ENCODE data around the gene FKBP4.

DNA sequence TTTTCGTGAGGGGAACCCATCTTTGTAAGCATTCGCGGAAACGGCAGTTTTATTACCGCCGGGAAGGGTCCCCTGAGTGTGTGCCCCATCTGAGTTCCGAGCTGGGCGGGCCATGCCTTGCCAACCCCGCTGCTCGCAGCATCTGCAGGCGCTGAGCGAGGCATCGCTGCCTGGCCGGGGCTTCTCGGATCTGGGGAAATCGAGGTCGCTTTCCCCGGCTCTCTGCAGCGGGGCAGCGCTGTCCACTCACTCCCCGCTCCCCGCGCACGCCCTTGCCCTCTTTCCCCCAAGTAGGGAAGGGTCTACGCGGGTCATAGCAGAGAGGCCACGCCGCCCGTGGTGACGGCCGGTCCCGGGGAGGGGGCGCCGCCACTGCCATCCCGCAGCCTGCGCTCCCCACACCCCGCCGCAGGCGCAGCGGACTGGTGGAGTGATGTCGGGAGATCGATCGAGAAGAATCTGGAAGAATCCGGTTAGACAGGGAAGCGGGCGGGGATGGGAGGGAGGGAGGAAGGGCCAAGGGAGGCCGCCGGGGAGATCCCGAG lies 507 bp upstream of the FKBP4 start:
- TF ChIP-seq POLR2A (IDR thresholded peaks at IDR 0.05; ENCODE audit: low read depth, low read length) (no peak), POLR2AphosphoS5 (IDR thresholded peaks at IDR 0.05; ENCODE audit: low read depth, low read length) (no peak), TAF1 (IDR thresholded peaks at IDR 0.05; ENCODE audit: borderline replicate concordance, low read depth, low read length) (no peak)

All from GM12892 (cell line).